Activated T-cell treated with anti-CD3 and anti-CD28 coated beads for 24 hours (primary cell): ENCODE data around the gene RXFP4.

Experiments
- DNase-seq: peaks from one replicate; pipeline ENCODE4 v3.0.0-alpha.2; 2020; ENCODE audit warnings: low read depth

The RXFP4 gene

DNA sequence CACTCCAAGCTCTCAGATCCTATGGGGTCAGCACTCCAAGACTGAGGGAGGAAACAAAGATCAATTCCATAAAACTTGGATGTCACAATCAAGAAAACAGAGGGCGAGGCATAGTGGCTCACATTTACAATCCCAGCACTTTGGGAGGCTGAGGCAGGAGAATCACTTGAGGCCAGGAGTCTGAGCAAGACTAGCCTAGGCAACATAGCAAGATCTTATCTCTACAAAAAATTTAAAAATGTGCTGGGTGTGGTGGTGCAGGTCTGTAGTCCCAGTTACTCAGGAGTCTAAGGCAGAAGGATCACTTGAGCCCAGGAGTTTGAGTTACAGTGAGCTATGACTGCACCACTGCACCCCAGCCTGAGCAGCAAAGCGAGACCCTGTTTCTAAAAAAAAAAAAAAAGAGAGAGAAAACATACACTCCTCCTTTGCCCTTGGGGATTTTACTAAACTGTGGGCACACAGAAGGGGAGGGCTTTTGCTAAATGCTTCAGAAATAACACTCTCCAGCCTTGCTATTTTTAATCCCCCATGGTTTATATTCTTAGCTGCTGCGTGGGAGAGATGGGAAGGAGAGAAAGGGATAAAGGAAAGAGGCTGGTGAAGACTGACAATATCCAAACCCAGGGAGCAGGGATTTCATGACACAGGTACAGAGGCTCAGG lies 18.8 kb downstream of the RXFP4 start:
- no peak for DNase-seq

- no peak for DNase-seq
These were observed 20.5 kb downstream of the RXFP4 start for GRCh38 chr1:155961937-155962336.

DNA sequence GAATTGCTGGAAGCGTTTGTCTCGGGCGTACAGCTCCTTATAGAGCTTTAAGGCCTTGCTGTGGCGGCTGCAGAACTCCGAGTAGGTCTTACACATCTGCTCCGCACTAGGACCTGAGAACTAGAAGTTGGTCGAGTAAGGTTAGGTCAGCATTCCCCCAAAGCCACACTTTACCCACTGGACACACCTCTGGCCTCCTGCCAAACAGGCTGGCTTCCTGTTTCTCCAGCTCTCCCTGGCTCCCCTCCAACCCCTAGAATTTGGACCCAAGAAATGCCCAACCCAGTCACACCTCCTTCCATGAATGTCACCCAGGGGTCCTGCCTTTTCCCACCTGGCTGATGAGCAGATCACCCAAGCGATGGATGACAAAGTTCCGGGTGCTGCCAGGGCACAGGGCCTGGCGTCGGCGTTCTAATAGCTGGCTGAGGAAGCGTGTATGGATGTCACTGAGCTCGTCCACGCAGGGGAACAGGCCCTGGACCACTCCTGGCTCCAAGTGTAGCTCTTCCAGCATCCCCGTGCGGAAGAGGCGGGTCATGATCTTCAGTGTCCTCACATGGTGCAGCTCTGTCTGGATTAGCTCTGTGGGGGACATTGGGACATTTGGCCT lies 21.3 kb downstream of the RXFP4 start:
- DNase-seq = no peak

DNA sequence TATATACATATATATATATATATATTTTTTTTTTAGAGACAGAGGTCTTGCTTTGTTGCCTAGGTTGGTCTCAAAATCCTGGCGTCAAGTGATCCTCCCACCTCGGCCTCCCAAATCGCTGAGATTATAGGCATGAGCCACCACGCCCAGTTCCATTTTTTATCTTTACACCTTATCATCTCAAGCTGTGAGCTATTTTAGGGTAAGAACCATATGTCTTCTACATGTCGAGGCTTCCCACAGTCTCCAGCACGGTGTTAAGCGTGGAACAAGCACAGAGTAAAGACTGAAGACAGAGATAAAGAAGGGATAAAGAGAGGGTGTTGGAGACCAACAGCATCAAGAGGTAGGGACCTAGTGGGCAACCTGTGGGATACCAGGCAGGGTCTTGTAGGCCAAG lies 22.8 kb downstream of the RXFP4 start:
- DNase-seq = no peak

DNA sequence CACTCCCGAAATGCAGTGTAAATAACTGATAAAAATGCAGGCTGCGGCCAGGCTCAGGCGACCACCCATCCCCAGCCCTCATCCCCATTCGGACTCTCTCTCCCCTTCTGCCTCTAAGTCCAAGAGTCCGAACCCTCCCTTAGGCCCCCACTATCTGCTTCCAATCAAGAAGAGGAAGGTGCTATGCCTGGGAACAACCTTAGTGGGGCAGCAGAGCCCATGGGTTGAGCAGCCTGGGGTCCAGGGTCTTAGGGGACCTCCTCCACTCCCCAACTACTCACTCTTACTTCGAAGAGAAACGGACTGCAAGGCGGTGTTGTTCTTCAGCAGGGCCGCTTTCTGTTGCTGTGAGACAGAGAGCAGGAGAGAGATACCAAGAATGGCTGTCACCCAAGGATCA lies 24.7 kb downstream of the RXFP4 start:
- no peak for DNase-seq

DNA sequence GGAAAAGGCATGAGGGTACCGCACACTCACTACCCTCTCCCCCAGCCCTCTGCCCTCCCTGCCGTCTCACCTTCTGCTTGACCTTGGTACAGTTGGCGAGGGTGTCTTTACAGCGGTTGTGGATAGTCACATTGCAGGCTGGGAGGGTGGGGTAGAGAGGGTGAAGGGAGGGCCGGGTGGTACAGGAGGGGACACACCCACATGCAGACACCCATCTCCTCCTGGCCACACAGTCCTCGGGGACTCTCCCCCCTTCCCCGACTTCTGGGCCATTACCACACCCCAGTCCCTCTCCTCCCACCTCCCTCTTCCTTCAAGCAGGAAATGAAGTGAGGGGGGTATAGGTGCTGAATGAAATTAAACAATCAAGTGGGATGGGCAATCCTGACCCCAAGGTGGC lies 25.3 kb downstream of the RXFP4 start:
- no peak for DNase-seq

DNA sequence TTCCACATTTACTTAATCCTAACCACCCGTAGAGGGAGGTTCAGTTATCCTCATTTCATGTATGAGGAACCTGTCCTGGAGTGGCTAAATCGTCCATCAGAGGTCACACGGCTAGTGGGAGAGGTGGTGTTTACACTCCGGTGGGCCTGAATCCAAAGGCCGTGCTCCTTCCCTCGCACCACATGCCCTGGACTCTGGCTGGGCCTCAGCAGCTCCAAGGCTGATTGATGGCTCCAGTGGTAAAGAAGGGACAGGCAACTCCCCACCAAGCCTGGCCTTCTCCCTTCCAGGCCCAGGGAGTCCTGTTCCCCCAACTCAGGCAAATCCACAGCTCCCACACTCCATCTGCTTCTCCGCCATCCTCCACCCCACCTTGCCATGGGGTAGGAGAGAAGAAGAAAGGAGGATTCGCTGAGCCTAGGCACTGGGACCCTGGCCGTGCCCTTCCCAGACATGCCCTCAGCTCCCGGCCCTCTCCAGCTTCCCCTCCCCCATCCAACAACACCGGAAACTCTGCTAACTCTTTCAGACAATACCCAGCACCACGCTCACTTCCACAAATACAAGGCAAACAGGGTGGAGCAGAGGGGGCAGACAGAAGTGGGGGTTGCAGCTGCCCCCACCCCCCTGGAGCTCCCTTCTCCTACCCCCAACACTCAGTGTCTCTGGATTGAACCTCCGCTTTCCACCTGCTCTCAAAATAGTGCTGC lies 26.1 kb downstream of the RXFP4 start:
- no peak for DNase-seq

DNA sequence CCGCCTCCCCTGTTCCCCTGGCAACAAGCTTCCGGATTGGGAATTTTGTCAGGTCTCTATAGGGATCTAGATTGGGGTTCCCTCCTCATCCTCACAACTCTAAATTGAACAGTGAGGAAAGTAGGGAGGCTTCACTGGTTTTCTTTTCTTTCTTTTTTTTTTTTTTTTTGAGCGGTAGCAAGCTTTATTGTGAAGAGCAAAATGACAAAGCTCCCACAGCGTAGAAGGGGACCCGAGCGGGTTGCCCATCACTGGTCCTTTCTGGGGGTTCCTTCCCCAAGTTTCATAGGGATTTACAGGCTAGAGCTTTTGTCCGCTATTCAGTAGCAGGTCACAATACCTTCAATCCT lies 26.6 kb downstream of the RXFP4 start:
- DNase-seq = no peak

GRCh38 chr1:155968670-155969069 lies 27.2 kb downstream of the RXFP4 start:
- DNase-seq = no peak

- DNase-seq = no peak
These were observed 27.9 kb downstream of the RXFP4 start for GRCh38 chr1:155969377-155969791.

DNA sequence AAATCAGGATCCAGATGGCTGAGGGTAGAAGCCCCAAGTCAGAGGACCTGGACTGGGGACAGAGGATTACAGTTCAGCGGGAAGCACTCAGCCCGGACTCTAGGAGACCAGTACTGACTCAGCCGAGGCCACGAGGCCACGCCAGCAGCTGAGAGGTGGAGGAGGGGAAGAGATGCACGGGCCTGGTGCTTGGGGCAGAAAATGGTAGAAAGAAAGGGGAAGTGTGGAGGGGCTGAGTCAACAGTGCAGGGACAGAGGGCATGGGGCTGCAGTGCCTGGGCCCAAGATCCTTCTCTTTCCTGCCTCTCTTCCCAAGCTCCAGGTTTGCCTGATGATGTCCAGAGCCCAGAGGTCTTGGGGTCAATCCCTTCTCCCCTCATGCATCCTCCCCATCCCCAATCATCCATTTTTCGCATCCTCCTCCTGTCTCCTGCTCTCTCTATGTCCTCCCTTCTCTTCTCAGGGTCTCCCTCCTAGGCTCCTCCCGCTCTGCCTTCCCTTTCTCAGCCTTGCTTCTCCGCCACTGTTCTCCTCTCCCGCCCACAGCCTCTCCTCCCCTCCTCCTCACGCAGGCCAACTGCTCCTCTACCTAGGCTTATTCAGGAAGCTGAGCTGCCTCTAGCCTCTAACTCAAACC lies 29.2 kb downstream of the RXFP4 start:
- no peak for DNase-seq

- DNase-seq = no peak
These were observed 30.7 kb downstream of the RXFP4 start for GRCh38 chr1:155971910-155972809.

GRCh38 chr1:155973723-155974122 lies 32.3 kb downstream of the RXFP4 start:
- DNase-seq = no peak

DNA sequence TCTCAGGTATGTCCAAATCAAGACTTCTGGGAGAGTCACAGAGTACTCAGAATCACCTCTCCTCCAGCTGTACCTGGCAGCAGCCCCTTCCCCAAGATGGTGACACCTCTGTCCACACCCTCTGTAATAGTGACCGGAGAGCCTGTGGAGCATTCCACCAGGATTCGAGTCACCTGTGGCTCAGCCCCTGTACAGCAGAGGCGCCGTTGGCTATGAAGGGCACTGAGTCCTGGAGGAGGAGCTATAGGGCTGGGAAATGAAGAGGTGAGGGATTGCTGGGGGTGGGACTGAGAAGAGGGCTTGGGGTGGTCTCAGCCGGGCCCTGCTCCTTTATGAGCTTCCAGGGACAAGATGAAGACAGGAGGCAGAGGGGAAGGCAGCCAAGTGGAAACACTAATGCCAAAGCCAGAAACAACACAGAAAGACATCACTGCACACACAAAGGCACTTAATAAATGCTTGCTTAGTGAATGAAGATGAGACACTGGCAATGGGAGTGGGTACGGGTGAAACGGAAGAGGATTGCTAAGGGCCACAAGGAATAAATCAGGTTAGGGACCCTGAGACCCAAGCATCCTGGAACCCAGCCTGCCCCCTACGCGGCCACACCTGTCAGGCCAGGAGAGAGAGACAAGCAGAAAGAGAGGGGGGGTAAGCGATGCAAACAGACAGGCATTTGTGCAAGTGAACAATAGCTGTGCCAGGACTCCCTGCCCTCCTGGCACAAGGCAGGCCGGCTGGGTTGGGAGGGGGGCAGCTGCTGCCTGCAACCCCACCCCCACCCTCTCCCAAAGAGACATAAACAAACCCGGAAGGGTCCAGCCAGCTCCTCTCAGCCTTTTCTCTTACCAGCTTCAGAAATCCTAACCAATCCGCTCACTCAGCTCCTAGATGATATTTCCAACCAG lies 33.0 kb downstream of the RXFP4 start:
- no peak for DNase-seq

DNA sequence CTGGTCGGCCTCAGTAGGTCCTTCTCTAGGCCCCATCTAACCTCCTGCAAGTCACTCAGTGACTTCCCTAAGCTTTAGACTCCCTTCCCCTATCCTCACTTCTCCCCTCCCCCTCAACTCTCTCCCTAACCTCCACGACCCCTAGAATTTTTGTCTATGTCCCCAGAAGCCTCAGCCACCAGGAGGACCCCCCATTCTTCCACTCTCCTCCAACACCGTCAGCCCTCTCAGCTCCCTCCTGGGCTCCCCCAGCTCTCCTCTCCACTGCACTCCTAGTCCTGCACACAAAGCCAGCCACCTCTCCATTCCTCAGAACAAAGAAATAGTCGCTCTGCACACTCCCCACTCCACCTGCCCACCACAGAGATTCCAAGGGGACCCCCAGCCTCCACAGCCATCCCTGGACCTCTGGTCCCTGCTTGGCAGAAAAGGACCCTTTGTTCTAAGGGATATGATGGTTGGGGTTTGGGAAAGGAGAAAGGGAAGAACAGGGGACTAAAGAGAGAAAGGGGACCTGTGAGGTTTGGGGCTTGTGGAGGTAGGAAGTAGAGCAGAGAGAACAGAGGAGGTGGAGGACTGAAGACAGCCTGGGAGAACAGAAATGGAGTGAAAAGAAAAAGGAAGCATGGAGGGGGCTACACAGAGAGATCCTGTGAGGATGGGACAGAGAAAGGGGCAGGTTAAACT lies 34.1 kb downstream of the RXFP4 start:
- DNase-seq = no peak

DNA sequence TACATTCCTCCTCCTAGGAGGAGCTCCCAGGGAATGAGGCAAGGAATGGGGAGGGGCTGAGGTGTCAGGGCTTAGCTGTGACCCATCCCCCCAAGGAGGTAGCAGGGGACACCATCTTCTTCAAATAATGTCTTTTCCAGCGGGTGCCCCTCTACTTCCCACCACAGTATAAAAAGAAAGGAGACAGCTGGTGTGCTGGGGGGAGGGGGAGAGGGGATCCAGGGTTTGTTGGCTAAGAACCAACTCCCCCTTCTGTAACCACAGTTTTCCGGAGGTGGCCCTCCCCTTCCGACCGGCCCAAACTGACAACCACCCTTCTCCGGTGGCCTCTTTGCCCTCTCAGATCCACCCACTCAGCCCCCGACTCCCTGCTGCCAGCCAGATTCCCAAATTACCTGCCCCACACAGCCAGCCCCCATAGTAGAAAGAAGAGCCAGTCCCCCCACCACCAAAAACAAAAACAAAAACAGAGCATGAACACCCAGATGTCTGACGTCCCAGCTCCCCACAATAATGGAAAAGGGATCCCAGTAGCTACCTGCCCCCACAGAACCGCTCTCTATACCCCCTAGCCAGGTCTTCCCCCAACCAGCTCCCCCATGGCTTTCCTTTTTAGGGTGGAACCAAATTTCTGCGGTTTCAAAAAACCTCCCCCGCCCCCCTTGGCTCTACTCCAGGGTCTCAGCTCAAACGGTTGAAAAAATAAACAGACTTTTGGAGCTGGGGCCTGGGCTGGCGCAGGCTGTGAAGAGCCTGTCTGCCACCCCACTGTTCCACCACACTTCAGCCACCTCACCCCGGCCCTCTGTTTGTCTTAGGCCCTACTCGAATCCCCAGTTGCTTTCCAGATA lies 34.8 kb downstream of the RXFP4 start:
- peak; percentile 49 for DNase-seq

- no peak for DNase-seq
These were observed 35.7 kb downstream of the RXFP4 start for GRCh38 chr1:155976913-155977689.

- DNase-seq = peak; percentile 59
These were observed 36.4 kb downstream of the RXFP4 start for GRCh38 chr1:155977690-155978324.
